Neural cell (in vitro differentiated cells): ENCODE results near the gene KIFAP3. TPM values are rescaled to one million over a fixed set of nuclear protein-coding genes. Genes with fewer than 3 reads are reported as not detected.

Experiments used
- H2AFZ ChIP-seq: fragments of 200-600, 300-800 bp; sonication (generic), shearing (Covaris generic); 2 replicates; pipeline ENCODE4 v1.6.0; 2014; ENCODE audit warnings: low read depth, mild to moderate bottlenecking, antibody characterized with exemption, low read length, moderate library complexity
- H3F3A ChIP-seq: fragments of 200-600 bp; shearing (Covaris generic); 2 replicates; pipeline ENCODE4 v1.6.1; 2016; ENCODE audit warnings: mild to moderate bottlenecking, moderate library complexity, mixed read lengths, antibody characterized with exemption, low read length; ENCODE audit not compliant: insufficient read depth, poor library complexity, severe bottlenecking
- H3K27ac ChIP-seq: fragments of 200-600, 300-800 bp; sonication (generic), shearing (Covaris generic); 2 replicates; pipeline ENCODE4 v1.5.1; 2014; ENCODE audit warnings: mild to moderate bottlenecking, low read length, moderate library complexity
- H3K27me3 ChIP-seq: fragments of 300-800, 200-600 bp; sonication (generic), shearing (Covaris generic); 2 replicates; pipeline ENCODE4 v1.6.0; 2014; ENCODE audit warnings: mild to moderate bottlenecking, low read depth, low read length, moderate library complexity; ENCODE audit not compliant: insufficient read depth
- H3K36me3 ChIP-seq: fragments of 300-800, 200-600 bp; sonication (generic), shearing (Covaris generic); 2 replicates; pipeline ENCODE4 v1.5.1; 2014; ENCODE audit warnings: mild to moderate bottlenecking, antibody characterized with exemption, low read length, moderate library complexity; ENCODE audit not compliant: insufficient read depth
- H3K4me2 ChIP-seq: fragments of 300-800, 200-600 bp; sonication (generic), shearing (Covaris generic); 2 replicates; pipeline ENCODE4 v1.6.0; 2014; ENCODE audit warnings: mild to moderate bottlenecking, low read length
- H3K4me3 ChIP-seq: fragments of 300-800, 200-600 bp; sonication (generic), shearing (Covaris generic); 2 replicates; pipeline ENCODE4 v1.5.1; 2014; ENCODE audit warnings: mild to moderate bottlenecking, low read length, moderate library complexity
- H3K79me2 ChIP-seq: fragments of 200-600 bp; shearing (Covaris generic); replicated peaks from 2 replicates; pipeline ENCODE4 v1.6.0; 2014; ENCODE audit warnings: mild to moderate bottlenecking, low read length, moderate library complexity; ENCODE audit not compliant: insufficient read depth
- H3K9ac ChIP-seq: fragments of 300-800, 200-600 bp; sonication (generic), shearing (Covaris generic); 2 replicates; pipeline ENCODE4 v1.6.1; 2016; ENCODE audit warnings: mild to moderate bottlenecking, low read length, mixed read lengths
- H3K9me2 ChIP-seq: fragments of 200-600 bp; shearing (Covaris generic); 2 replicates; pipeline ENCODE4 v1.6.1; 2016; ENCODE audit warnings: mild to moderate bottlenecking, low read length, mixed read lengths; ENCODE audit not compliant: insufficient read depth
- H3K9me3 ChIP-seq: fragments of 200-600, 300-800 bp; sonication (generic), shearing (Covaris generic); 2 replicates; pipeline ENCODE4 v1.6.1; 2016; ENCODE audit warnings: mild to moderate bottlenecking, mixed run types, low read length, moderate library complexity, mixed read lengths
- H4K20me1 ChIP-seq: fragments of 200-600 bp; shearing (Covaris generic); 2 replicates; pipeline ENCODE4 v1.6.1; 2016; ENCODE audit warnings: mild to moderate bottlenecking, mixed run types; ENCODE audit not compliant: insufficient read depth
- CTCF ChIP-seq: fragments of 450-650 bp; IDR thresholded peaks from 2 replicates; pipeline ENCODE4 v1.5.1; 2014; ENCODE audit warnings: antibody characterized with exemption, mild to moderate bottlenecking, moderate library complexity; ENCODE audit not compliant: poor library complexity, severe bottlenecking
- EP300 ChIP-seq: fragments of 450-650 bp; conservative IDR thresholded peaks from 2 replicates; pipeline ENCODE4 v1.6.1; 2014; ENCODE audit warnings: antibody characterized with exemption, mild to moderate bottlenecking, moderate library complexity; ENCODE audit not compliant: poor library complexity, severe bottlenecking
- EZH2 ChIP-seq: fragments of 200-600, 300-800 bp; shearing (Covaris generic), sonication (generic); IDR thresholded peaks from 2 replicates; pipeline ENCODE4 v1.6.1; 2014; ENCODE audit warnings: antibody characterized with exemption, low read length, borderline replicate concordance, mild to moderate bottlenecking; ENCODE audit not compliant: insufficient read depth, poor library complexity, severe bottlenecking
- MXI1 ChIP-seq: fragments of 450-650 bp; conservative IDR thresholded peaks from 2 replicates; pipeline ENCODE4 v1.6.1; 2014; ENCODE audit warnings: antibody characterized with exemption, mild to moderate bottlenecking; ENCODE audit not compliant: poor library complexity, severe bottlenecking
- POLR2AphosphoS5 ChIP-seq: IDR thresholded peaks from 2 replicates; pipeline ENCODE4 v1.6.1; 2012
- RAD21 ChIP-seq: fragments of 450-650 bp; conservative IDR thresholded peaks from 2 replicates; pipeline ENCODE4 v1.6.1; 2014; ENCODE audit warnings: antibody characterized with exemption, mild to moderate bottlenecking, moderate library complexity
- REST ChIP-seq: IDR thresholded peaks from 2 replicates; pipeline ENCODE4 v1.6.1; 2012; ENCODE audit warnings: borderline replicate concordance
- SMC3 ChIP-seq: fragments of 450-650 bp; conservative IDR thresholded peaks from 2 replicates; pipeline ENCODE4 v1.6.1; 2014; ENCODE audit warnings: antibody characterized with exemption, mild to moderate bottlenecking, moderate library complexity; ENCODE audit not compliant: poor library complexity
- TAF1 ChIP-seq: IDR thresholded peaks from 2 replicates; pipeline ENCODE4 v1.6.1; 2012; ENCODE audit warnings: low read depth
- polyA plus RNA-seq: library from polyadenylated mRNA; depleted of rRNA; stranded (reverse); fragments of >200 nt; gene quantifications from 2 replicates; pipeline ENCODE4 v1.2.3, GENCODE V29; 2014

Gene KIFAP3
- polyA plus RNA-seq, 1 donor from 2014 or later, result 256 TPM

GRCh38 chr1:170027760-170028159, 46.7 kb downstream of the KIFAP3 start:
- no peaks in the 10 kb centered on the region for H3K9me2 ChIP-seq
- H2AFZ ChIP-seq, result no peak overlapping the region
- H3K4me2 ChIP-seq, result no peak overlapping the region
- H3F3A ChIP-seq, result no peaks in the 10 kb centered on the region
- TF ChIP-seq SMC3 (no peak), EP300 (no peak), REST (no peak), MXI1 (no peak), CTCF (no peak), POLR2AphosphoS5 (no peak), RAD21 (no peak), EZH2 (no peak), TAF1 (no peak)
- no peaks in the 10 kb centered on the region for H3K27me3 ChIP-seq
- no peaks in the 10 kb centered on the region for H3K9me3 ChIP-seq
- H4K20me1 ChIP-seq, result no peaks in the 10 kb centered on the region
- no peaks in the 10 kb centered on the region for H3K36me3 ChIP-seq
- H3K4me3 ChIP-seq, result no peak overlapping the region
- H3K27ac ChIP-seq, result no peak overlapping the region
- H3K9ac ChIP-seq, result no peak overlapping the region
- H3K79me2 ChIP-seq, result no peaks in the 10 kb centered on the region

GRCh38 chr1:170020859-170021258, 53.6 kb downstream of the KIFAP3 start:
- Histone ChIP-seq H3K79me2 (no peaks in the 10 kb centered on the region), H2AFZ (no peak overlapping the region), H3F3A (no peaks in the 10 kb centered on the region), H3K9me2 (no peaks in the 10 kb centered on the region), H3K4me2 (no peak overlapping the region), H3K9ac (no peak overlapping the region), H3K27ac (no peak overlapping the region), H3K27me3 (no peaks in the 10 kb centered on the region), H3K9me3 (no peaks in the 10 kb centered on the region), H4K20me1 (no peaks in the 10 kb centered on the region), H3K4me3 (no peak overlapping the region), H3K36me3 (peaks cover 11% of the 10 kb centered on the region)
- TF ChIP-seq SMC3 (no peak), REST (no peak), POLR2AphosphoS5 (no peak), EP300 (no peak), EZH2 (no peak), MXI1 (no peak)
